Measurements from ENCODE around the gene NPAS1. TPM values are rescaled to one million over a fixed set of nuclear protein-coding genes. Genes with fewer than 3 reads are reported as not detected.

The NPAS1 gene
- total RNA-seq, 1 donor from 2014 or later = not detected

- DNase-seq = peak; percentile 61
- H3K27ac ChIP-seq (replicated peaks) = peak overlapping the region; percentile 91
- H3K9me3 ChIP-seq (replicated peaks) = no peaks in the 10 kb centered on the region
- no peaks in the 10 kb centered on the region for H3K27me3 ChIP-seq (ENCODE audit: low read depth)
- no peak for TF ChIP-seq CTCF (IDR thresholded peaks at IDR 0.05; ENCODE audit: borderline replicate concordance)
- intact Hi-C loops (cut with micrococcal nuclease) = loop anchor here (5.0 to 10.0 kb wide), 2 partner anchors 50 to 122 kb away; partner anchors contain the start of gene ARHGAP35
- H3K36me3 ChIP-seq = no peaks in the 10 kb centered on the region
- no peak overlapping the region for H3K4me3 ChIP-seq
- peaks cover 88% of the 10 kb centered on the region for H3K4me1 ChIP-seq
Measured at GRCh38 chr19:46984077-46985010, 35.3 kb upstream of the NPAS1 start.

DNA sequence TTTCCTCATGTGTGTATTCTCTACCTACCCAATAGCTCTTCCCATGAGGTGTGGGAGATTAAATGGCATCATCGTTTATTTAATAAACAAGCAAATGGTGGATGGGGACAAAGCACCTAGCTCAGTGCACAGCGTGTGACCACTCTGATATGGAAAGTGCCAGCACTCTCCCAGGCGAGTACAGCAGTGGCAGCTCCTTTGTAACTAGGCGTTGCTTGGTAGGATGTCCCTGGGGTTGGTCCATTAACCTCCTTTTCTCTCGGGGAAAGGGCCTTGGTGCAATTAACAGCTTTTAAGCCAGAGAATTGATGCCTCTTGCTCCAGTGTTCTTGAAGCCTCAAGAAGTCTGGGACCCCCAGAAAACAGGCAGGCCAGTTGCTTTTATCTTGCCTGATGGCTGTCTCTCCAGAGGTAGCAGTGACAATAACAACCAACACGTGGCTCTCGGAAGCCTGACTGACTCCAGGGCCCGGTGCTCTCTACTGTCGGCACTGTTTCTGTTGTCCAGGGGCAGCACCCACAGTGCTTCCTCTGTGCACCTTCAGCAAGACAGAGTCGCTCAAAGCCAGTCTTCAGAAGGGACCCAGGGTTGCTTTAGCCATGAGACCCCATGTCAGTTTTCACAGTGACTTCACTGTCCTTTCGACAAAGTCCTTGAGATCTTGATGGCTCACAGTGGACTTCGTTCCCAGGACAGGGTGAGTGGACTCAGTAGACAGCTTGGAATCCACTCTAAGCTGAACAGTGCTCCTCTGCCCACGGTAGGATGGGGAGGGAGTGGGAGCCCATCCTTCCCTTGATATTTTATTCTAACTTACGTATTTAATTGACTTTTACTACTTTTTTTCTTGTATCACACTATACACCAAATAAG, 33.9 kb upstream of the NPAS1 start:
- intact Hi-C loops (cut with micrococcal nuclease) = loop anchor here (10.0 kb wide), 1 partner anchor 51 kb away; no protein-coding TSS in a partner anchor
- H3K4me1 ChIP-seq = peaks cover 88% of the 10 kb centered on the region
- TF ChIP-seq CTCF (IDR thresholded peaks at IDR 0.05; ENCODE audit: borderline replicate concordance) = no peak

GRCh38 chr19:46988614-46989230, 30.9 kb upstream of the NPAS1 start:
- Histone ChIP-seq H3K36me3 (peaks cover 14% of the 10 kb centered on the region), H3K4me1 (peaks cover 88% of the 10 kb centered on the region), H3K27ac (replicated peaks) (peak overlapping the region; percentile 88), H3K27me3 (ENCODE audit: low read depth) (no peaks in the 10 kb centered on the region), H3K9me3 (replicated peaks) (no peaks in the 10 kb centered on the region), H3K4me3 (no peak overlapping the region)
- no peak for DNase-seq
- TF ChIP-seq CTCF (IDR thresholded peaks at IDR 0.05; ENCODE audit: borderline replicate concordance) = no peak
- intact Hi-C loops (cut with micrococcal nuclease) = loop anchor here (10.0 kb wide), 1 partner anchor 54 kb away; no protein-coding TSS in a partner anchor

More for the DNA sequence above, 33.9 kb upstream of the NPAS1 start:
- Histone ChIP-seq H3K27ac (replicated peaks) (peak overlapping the region; percentile 91), H3K4me3 (no peak overlapping the region), H3K9me3 (replicated peaks) (no peaks in the 10 kb centered on the region), H3K36me3 (peaks cover 4% of the 10 kb centered on the region), H3K27me3 (ENCODE audit: low read depth) (no peaks in the 10 kb centered on the region)
- DNase-seq = no peak

DNA sequence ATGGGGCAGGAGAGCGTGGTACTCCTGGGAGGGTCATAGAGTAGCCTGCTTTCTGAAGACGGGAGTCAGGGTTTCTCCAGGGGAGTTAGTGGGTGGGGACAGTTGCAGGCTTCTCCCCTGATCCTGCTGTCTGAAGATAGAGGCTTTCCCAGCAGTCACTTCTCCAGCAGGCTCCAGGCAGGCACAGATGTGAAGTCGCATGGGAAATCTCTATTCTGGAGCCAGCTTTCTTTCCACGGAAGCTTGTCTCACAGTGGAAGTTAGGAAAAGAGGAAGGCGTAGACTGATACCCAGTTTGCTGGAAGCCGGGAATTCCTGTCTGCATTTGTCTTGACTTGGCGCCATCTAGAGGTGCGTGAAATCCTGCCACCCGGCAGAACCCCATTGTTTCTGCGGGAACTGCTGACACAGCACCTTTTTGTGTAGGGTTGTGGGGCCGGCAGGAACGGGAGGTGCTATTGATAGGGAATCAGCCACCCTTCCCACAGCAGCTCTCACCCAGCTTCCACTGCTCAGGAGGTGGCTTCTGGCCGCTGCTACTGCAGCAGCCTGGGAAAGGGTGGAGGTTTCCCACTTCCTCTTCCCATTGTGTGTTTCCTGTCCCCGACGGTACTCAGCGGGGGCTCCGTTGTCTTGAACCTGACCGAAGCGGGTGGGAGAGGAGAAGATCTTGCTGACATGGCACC, 28.5 kb upstream of the NPAS1 start:
- peaks cover 82% of the 10 kb centered on the region for H3K4me1 ChIP-seq
- intact Hi-C loops (cut with micrococcal nuclease) = no loop called here
- peaks cover 18% of the 10 kb centered on the region for H3K36me3 ChIP-seq
- H3K27ac ChIP-seq (replicated peaks) = peak overlapping the region; percentile 88
- H3K9me3 ChIP-seq (replicated peaks) = no peaks in the 10 kb centered on the region
- peak overlapping the region; percentile 8 for H3K4me3 ChIP-seq
- TF ChIP-seq CTCF (IDR thresholded peaks at IDR 0.05; ENCODE audit: borderline replicate concordance) = peak; percentile 91
- H3K27me3 ChIP-seq (ENCODE audit: low read depth) = no peaks in the 10 kb centered on the region
- peak; percentile 83 for DNase-seq

All from left ventricle myocardium inferior (tissue), 1 donor.